22Rv1 (cell line): Measurements from ENCODE around the gene FILIP1.

ENCODE experiments used
- ZFX ChIP-seq: fragments of 450-650 bp; IDR thresholded peaks from 2 replicates; pipeline ENCODE4 v1.6.1; 2017; ENCODE audit warnings: antibody characterized with exemption, borderline replicate concordance
- TF ChIP-seq, protein P1 (sequence below): fragments of 450-650 bp; IDR thresholded peaks from 2 replicates; pipeline ENCODE4 v1.5.1; 2017; ENCODE audit warnings: mild to moderate bottlenecking

- TF ChIP-seq, protein P1, sequence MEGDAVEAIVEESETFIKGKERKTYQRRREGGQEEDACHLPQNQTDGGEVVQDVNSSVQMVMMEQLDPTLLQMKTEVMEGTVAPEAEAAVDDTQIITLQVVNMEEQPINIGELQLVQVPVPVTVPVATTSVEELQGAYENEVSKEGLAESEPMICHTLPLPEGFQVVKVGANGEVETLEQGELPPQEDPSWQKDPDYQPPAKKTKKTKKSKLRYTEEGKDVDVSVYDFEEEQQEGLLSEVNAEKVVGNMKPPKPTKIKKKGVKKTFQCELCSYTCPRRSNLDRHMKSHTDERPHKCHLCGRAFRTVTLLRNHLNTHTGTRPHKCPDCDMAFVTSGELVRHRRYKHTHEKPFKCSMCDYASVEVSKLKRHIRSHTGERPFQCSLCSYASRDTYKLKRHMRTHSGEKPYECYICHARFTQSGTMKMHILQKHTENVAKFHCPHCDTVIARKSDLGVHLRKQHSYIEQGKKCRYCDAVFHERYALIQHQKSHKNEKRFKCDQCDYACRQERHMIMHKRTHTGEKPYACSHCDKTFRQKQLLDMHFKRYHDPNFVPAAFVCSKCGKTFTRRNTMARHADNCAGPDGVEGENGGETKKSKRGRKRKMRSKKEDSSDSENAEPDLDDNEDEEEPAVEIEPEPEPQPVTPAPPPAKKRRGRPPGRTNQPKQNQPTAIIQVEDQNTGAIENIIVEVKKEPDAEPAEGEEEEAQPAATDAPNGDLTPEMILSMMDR = no peak
- no peak for TF ChIP-seq ZFX
Measured at GRCh38 chr6:75415804-75416203, 77.8 kb downstream of the FILIP1 start.
